ENCODE measurements around the gene EFCC1.

- TF ChIP-seq GATA2 (IDR thresholded peaks at IDR 0.05; ENCODE audit: low read depth, low read length) (no peak), GATA3 (IDR thresholded peaks at IDR 0.05; ENCODE audit: low read depth, low read length) (no peak)
Measured at GRCh38 chr3:129063841-129064482, 62.9 kb downstream of the EFCC1 start.

All from SH-SY5Y (cell line).